Measurements from ENCODE around the gene NUTF2.
A peak's percentile ranks its signal among the peaks of the same experiment; 100 is the strongest.
"Not testable (repeated sequence)": the region's sequence is repeated elsewhere in the genome, so short reads cannot be mapped to it uniquely, and the experiment has no call there.

Gene NUTF2

DNA sequence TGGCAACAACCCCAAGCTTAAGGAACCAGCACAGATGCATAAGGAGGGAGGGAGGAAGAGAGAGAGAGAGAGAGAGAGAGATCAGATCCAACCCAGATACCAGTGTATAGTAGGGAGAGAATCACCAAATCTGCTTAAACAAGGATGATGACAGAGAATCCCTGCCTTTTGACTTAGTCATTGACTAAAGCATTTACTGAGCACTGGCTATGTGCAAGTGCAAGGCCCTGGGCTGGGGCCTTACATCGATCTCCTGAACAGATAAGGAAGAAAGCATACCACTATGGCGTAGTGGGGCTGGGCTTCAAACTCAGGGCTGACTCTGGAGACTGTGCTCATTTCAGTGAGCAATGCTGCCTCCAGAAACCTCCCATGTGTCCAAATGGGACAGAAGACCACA, 24.2 kb upstream of the NUTF2 start:
- intact Hi-C loops (cut with micrococcal nuclease) = no loop called here
- Mint-ChIP-seq H3K27me3 (no peaks in the 10 kb centered on the region), H3K9me3 (no peaks in the 10 kb centered on the region), H3K27ac (no peak overlapping the region), H3K4me3 (no peak overlapping the region), H3K4me1 (ENCODE audit: low read depth) (no peaks in the 10 kb centered on the region), H3K36me3 (ENCODE audit: low read depth) (peaks cover 12% of the 10 kb centered on the region)

DNA sequence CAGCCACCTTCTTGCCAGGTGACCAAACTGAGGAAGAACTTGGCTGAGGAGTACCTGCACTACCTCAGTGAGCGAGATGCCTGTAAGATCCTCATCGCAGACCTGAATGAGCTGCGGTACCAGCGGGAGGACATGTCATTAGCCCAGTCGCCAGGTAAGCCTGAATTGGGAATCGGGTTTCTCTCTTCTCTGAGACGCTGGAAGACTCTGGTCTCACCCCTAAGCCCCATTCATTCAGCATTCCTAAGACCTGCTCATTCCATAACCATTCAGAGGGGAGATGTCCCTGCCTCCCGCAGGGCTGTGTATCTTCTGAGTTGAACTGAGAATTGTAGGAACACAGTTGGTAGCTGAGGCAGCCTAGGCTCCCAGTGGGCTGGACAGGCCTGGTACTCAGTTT, 21.6 kb upstream of the NUTF2 start:
- Mint-ChIP-seq H3K36me3 (ENCODE audit: low read depth) (peaks cover 37% of the 10 kb centered on the region), H3K4me3 (no peak overlapping the region), H3K27ac (no peak overlapping the region), H3K4me1 (ENCODE audit: low read depth) (no peaks in the 10 kb centered on the region), H3K9me3 (no peaks in the 10 kb centered on the region), H3K27me3 (no peaks in the 10 kb centered on the region)
- intact Hi-C loops (cut with micrococcal nuclease) = no loop called here

DNA sequence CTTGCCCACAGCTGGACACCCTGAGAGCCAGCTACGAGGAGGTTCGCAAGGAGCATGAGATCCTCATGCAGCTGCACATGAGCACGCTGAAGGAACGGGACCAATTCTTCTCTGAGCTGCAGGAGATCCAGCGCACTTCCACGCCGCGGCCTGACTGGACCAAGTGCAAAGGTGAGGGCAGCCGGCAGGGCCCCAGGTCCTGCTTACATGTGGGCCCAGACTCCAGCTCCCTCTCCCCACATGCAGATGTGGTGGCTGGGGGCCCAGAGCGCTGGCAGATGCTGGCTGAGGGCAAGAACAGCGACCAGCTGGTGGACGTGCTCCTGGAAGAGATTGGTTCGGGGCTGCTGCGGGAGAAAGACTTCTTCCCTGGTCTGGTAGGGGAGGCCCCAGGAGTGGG, 20.8 kb upstream of the NUTF2 start:
- Mint-ChIP-seq H3K27ac (no peak overlapping the region), H3K4me3 (no peak overlapping the region), H3K36me3 (ENCODE audit: low read depth) (peaks cover 44% of the 10 kb centered on the region), H3K27me3 (no peaks in the 10 kb centered on the region), H3K4me1 (ENCODE audit: low read depth) (no peaks in the 10 kb centered on the region), H3K9me3 (no peaks in the 10 kb centered on the region)
- intact Hi-C loops (cut with micrococcal nuclease) = no loop called here

DNA sequence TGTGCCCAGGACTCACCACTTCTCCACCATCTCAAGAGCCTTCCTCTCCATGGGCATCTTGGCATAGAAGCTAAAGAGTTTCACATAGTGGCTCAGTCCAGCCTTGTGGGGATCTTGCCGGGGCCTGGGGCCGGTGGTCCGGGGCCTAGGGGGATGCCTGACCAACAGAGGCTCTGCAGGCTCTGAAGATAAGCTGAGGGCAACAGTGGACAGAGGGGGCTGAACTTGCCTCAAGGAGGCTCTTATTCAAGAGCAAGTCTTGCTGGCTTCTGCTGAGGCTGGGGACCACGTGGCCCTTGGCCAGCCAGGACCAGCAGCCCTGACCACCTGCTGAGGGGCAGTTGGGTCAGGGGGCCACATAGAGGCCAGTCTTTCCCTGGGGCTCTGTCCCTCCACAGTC, 18.1 kb upstream of the NUTF2 start:
- no peaks in the 10 kb centered on the region for H3K9me3 Mint-ChIP-seq
- peaks cover 15% of the 10 kb centered on the region for H3K4me1 Mint-ChIP-seq (ENCODE audit: low read depth)
- H3K27me3 Mint-ChIP-seq = no peaks in the 10 kb centered on the region
- H3K4me3 Mint-ChIP-seq = no peak overlapping the region
- peaks cover 61% of the 10 kb centered on the region for H3K36me3 Mint-ChIP-seq (ENCODE audit: low read depth)
- H3K27ac Mint-ChIP-seq = no peak overlapping the region
- intact Hi-C loops (cut with micrococcal nuclease) = no loop called here

DNA sequence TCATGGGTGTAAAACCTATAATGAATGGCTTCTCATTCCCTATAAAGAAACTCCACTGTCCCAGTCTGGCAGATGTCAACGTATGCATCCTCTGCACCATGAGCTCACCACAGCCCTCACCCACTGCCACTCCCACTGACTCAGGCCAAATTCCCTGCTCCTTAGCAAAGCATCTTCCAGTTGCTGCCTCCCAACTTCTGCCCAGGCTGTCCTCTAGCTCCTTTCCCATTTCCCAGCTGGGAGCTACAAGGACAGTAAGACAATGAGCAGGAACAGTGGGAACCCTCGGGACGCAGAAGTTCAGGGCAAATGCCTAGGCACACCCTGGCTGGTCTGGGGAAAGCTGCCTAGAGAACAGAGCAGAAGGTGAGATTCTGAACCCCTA, 13.7 kb upstream of the NUTF2 start:
- peak overlapping the region; percentile 92 for H3K27ac Mint-ChIP-seq
- H3K9me3 Mint-ChIP-seq = no peaks in the 10 kb centered on the region
- H3K4me1 Mint-ChIP-seq (ENCODE audit: low read depth) = peaks cover 17% of the 10 kb centered on the region
- no peaks in the 10 kb centered on the region for H3K27me3 Mint-ChIP-seq
- peaks cover 47% of the 10 kb centered on the region for H3K36me3 Mint-ChIP-seq (ENCODE audit: low read depth)
- peak overlapping the region; percentile 98 for H3K4me3 Mint-ChIP-seq
- intact Hi-C loops (cut with micrococcal nuclease) = loop anchor here (1.0 kb wide), 1 partner anchor 27 kb away; the partner anchor contains the start of genes RANBP10 and TSNAXIP1

DNA sequence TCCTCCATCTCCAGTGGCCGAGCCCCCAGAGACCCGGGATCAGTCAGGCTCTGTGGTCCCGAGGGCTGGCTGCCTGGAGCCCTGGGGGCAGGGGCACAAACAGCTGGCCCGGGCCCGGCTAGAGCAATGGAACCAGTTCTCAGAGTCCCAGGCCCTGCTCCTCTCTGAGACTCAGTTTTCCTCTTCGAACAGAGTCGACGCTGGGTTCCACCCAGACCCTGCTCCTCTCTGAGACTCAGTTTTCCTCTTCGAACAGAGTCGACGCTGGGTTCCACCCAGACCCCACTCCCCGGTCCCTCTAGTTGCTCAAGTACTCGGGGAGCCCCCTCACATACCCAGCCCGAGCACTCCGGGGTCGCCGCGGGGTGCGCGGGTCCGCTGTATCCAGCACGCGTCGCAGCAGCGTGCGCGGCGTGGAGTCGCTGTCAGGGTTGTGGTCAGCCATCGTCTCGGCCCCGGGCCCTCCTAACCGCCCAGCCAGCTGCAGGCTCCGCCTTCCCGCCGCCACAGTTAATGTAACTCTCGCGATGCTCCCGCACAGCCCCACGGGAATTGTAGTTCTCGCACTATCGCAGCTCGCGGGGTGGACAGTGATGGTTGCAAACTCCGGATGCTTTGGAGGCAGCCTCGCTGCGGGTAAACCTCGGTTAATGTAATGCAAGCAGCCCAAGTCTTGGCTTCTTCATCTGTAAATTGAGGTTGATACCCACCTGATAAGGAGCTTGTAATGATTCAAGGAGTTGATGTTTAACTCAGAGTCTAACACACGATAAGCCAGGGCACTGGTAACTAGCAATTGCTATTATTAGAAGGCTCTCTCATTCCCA, 13.1 kb upstream of the NUTF2 start:
- intact Hi-C loops (cut with micrococcal nuclease) = loop anchor here (1.0 kb wide), 2 partner anchors 9 to 27 kb away; partner anchors contain the start of genes RANBP10, THAP11 and TSNAXIP1

DNA sequence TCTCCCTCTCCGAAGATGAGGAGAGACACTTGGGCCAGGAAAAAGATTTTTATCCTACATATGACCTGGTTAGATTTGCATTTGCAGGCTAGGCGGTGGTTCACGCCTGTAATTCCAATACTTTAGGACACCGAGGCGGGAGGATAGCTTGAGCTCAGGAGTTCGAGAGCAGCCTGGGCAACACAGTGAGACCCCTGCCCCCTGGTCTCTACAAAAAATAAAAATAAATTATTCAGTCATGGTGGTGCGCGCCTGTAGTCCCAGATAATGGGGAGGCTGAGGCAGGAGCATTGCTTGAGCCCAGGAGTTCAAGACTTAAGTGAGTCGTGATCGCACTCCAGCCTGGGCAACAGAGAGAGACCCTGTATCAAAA, 12.5 kb upstream of the NUTF2 start:
- Mint-ChIP-seq H3K9me3 (no peaks in the 10 kb centered on the region), H3K27ac (no peak overlapping the region), H3K36me3 (ENCODE audit: low read depth) (peaks cover 35% of the 10 kb centered on the region), H3K4me3 (no peak overlapping the region), H3K27me3 (no peaks in the 10 kb centered on the region), H3K4me1 (ENCODE audit: low read depth) (peaks cover 17% of the 10 kb centered on the region)
- intact Hi-C loops (cut with micrococcal nuclease) = loop anchor here (1.0 kb wide), 1 partner anchor 8 kb away; the partner anchor contains the start of gene THAP11

More for the DNA sequence above, 13.1 kb upstream of the NUTF2 start:
- Mint-ChIP-seq H3K4me1 (ENCODE audit: low read depth) (peaks cover 17% of the 10 kb centered on the region), H3K27me3 (no peaks in the 10 kb centered on the region), H3K4me3 (peak overlapping the region; percentile 98), H3K36me3 (ENCODE audit: low read depth) (peaks cover 41% of the 10 kb centered on the region), H3K27ac (peak overlapping the region; percentile 92), H3K9me3 (no peaks in the 10 kb centered on the region)

DNA sequence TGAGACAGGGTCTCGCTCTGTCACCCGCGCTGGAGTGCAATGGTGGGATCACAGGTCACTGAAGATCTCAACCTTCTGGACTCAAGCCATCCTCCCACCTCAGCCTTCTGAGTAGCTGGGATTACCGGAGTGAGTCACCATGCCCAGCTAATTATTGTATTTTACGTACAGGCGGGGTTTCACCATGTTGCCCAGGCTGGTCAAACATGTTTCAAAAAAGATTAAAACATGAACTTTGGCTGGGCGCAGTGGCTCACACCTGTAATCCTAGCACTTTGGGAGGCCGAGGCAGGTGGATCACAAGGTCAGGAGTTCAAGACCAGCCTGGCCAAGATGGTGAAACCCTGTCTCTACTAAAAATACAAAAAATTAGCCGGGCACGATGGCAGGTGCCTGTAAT, 9.5 kb upstream of the NUTF2 start:
- H3K4me1 Mint-ChIP-seq (ENCODE audit: low read depth) = peaks cover 16% of the 10 kb centered on the region
- H3K27ac Mint-ChIP-seq; intact Hi-C loops (cut with micrococcal nuclease); H3K4me3 Mint-ChIP-seq; H3K36me3 Mint-ChIP-seq (ENCODE audit: low read depth); H3K9me3 Mint-ChIP-seq; H3K27me3 Mint-ChIP-seq: not testable (repeated sequence)

DNA sequence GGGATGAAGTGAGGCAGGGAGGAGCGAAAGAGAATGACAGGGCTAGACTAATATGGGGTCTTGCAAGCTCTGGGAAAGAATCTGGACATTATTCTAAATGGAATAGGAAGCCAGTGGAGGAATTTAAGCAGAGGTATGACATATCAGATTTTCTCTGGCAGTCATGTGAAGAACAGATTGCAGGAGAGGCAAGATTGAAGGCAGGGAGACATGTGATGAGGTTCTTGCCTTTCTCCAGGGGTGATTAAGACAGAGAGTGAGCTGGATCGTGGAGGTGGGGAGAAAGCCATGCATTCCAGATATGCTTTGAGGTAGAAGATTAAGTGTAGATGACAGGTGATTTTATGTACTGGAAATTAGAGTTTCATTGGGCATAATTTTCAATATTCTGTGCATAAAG, 8.9 kb upstream of the NUTF2 start:
- H3K4me1 Mint-ChIP-seq (ENCODE audit: low read depth) = peaks cover 14% of the 10 kb centered on the region
- H3K27me3 Mint-ChIP-seq = no peaks in the 10 kb centered on the region
- no peak overlapping the region for H3K27ac Mint-ChIP-seq
- H3K4me3 Mint-ChIP-seq = no peak overlapping the region
- intact Hi-C loops (cut with micrococcal nuclease) = no loop called here
- H3K36me3 Mint-ChIP-seq (ENCODE audit: low read depth) = peaks cover 10% of the 10 kb centered on the region
- no peaks in the 10 kb centered on the region for H3K9me3 Mint-ChIP-seq

DNA sequence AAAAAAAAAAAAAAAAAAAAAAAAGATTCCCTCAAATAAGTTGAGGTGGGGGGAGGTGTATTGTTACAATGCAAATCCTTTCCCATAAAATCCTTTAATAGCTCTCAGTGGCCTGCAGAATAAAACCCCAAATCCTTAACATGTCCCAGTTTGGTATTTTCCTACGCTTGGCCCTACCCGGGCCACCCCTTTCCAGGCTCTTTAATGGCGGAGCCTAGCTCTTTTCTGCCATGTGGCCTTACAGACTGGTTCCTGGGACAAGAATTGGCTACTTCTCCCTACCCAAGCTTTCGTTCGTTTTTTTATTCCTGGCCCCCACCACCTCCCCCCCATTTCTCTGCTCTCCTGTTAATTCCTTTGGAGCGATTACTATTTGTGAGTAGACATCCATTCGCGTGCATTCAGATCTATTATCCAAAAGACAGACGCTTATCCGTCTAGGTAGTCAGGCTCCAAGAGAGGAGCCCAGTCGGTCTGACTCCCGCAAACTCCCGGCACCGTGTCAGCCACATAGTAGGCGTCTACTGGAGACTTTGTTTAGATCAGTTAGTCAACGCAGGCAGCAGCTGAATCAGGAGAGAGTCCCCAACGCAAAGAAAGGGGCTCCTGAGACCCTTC, 5.4 kb upstream of the NUTF2 start:
- H3K9me3 Mint-ChIP-seq = no peaks in the 10 kb centered on the region
- H3K4me3 Mint-ChIP-seq = peak overlapping the region; percentile 84
- intact Hi-C loops (cut with micrococcal nuclease) = no loop called here
- peaks cover 19% of the 10 kb centered on the region for H3K36me3 Mint-ChIP-seq (ENCODE audit: low read depth)
- peak overlapping the region; percentile 97 for H3K27ac Mint-ChIP-seq
- no peaks in the 10 kb centered on the region for H3K27me3 Mint-ChIP-seq
- H3K4me1 Mint-ChIP-seq (ENCODE audit: low read depth) = peaks cover 36% of the 10 kb centered on the region

DNA sequence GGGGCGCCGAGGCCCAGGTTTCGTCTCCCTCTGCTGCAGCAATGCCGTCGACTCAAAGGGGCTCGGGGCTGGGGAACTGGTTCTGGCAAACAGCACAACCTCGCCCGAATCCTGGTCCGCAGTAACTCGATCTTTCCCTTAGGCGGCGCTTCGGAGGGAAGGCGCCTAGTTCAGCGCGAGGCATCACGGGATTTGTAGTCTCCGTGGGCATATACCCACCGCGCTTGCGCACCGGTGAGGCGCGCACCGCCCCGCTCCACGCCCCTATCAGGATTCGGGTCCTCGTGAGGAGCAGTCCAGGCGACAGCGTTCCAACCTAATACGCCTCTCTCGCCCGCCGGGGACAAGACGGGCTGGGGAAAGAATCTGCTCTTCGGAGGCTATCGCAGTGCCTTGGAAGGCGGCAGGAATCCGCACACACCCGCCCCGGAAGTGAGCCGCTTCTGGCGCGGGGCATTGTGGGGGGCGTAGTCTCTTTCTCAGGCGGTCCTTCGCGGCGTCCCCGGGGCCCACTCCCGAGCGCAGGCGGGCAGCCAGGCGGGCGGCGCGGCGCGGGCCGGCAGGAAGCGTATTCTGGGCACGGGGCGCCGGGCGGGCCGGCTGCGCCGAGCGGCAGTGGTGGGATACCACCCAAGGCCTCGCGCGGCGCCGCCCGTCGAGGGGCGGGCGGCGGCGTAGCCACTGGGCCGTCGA, 4.8 kb upstream of the NUTF2 start, which contains the start of gene THAP11:
TSS of gene THAP11 (plus strand) at position 505 of the 693 bp plus-strand sequence. CDS start 235 bp downstream, outside the sequence.
- H3K27me3 Mint-ChIP-seq = no peaks in the 10 kb centered on the region
- peak within 1 kb of the TSS; percentile 97 for H3K4me3 Mint-ChIP-seq
- no peaks in the 10 kb centered on the region for H3K9me3 Mint-ChIP-seq
- peaks cover 36% of the 10 kb centered on the region for H3K4me1 Mint-ChIP-seq (ENCODE audit: low read depth)
- H3K27ac Mint-ChIP-seq = peak within 1 kb of the TSS; percentile 97
- intact Hi-C loops (cut with micrococcal nuclease) = loop anchor here (1.0 kb wide), 1 partner anchor 8 kb away; no protein-coding TSS in a partner anchor
- peaks cover 19% of the 10 kb centered on the region for H3K36me3 Mint-ChIP-seq (ENCODE audit: low read depth)

DNA sequence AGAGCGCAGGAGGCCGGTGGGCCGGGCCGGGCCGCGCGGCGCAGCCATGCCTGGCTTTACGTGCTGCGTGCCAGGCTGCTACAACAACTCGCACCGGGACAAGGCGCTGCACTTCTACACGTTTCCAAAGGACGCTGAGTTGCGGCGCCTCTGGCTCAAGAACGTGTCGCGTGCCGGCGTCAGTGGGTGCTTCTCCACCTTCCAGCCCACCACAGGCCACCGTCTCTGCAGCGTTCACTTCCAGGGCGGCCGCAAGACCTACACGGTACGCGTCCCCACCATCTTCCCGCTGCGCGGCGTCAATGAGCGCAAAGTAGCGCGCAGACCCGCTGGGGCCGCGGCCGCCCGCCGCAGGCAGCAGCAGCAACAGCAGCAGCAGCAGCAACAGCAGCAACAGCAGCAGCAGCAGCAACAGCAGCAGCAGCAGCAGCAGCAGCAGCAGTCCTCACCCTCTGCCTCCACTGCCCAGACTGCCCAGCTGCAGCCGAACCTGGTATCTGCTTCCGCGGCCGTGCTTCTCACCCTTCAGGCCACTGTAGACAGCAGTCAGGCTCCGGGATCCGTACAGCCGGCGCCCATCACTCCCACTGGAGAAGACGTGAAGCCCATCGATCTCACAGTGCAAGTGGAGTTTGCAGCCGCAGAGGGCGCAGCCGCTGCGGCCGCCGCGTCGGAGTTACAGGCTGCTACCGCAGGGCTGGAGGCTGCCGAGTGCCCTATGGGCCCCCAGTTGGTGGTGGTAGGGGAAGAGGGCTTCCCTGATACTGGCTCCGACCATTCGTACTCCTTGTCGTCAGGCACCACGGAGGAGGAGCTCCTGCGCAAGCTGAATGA, 4.0 kb upstream of the NUTF2 start:
- Mint-ChIP-seq H3K4me3 (peak overlapping the region; percentile 97), H3K27me3 (no peaks in the 10 kb centered on the region), H3K36me3 (ENCODE audit: low read depth) (peaks cover 25% of the 10 kb centered on the region), H3K4me1 (ENCODE audit: low read depth) (peaks cover 40% of the 10 kb centered on the region), H3K27ac (peak overlapping the region; percentile 97), H3K9me3 (no peaks in the 10 kb centered on the region)
- intact Hi-C loops (cut with micrococcal nuclease) = loop anchor here (1.0 kb wide), 1 partner anchor 8 kb away; no protein-coding TSS in a partner anchor

DNA sequence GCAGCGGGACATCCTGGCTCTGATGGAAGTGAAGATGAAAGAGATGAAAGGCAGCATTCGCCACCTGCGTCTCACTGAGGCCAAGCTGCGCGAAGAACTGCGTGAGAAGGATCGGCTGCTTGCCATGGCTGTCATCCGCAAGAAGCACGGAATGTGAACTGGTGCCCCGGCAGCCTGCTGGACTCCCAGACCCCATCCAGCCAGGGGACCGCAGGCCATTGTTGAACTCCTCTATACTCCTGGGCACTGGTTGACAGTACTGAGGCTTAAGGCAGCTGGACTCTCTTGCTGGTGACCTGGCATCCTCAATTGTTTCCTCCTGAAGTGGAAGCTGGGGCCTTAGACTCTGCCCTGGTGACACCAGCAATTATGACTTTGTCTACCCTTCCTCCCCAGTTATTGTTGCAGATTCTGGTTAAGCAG, 3.4 kb upstream of the NUTF2 start:
- intact Hi-C loops (cut with micrococcal nuclease) = no loop called here

More for the DNA sequence above, 3.4 kb upstream of the NUTF2 start:
- Mint-ChIP-seq H3K9me3 (no peaks in the 10 kb centered on the region), H3K27me3 (no peaks in the 10 kb centered on the region), H3K27ac (peak overlapping the region; percentile 97), H3K36me3 (ENCODE audit: low read depth) (peaks cover 25% of the 10 kb centered on the region), H3K4me1 (ENCODE audit: low read depth) (peaks cover 46% of the 10 kb centered on the region), H3K4me3 (peak overlapping the region; percentile 97)
